ENCODE measurements around the gene SLC49A3. TPM values are rescaled to one million over a fixed set of nuclear protein-coding genes. Genes with fewer than 3 reads are reported as not detected.

Gene SLC49A3
- total and polyA plus RNA-seq, 2 of the 8 experiments (the other 6 are each of a cell fraction or from before 2014, with no cell fraction given): 5.0 to 8.8 TPM

GRCh38 chr4:663438-664428 lies 25.2 kb downstream of the SLC49A3 start (continued):
- no peak for TF ChIP-seq CHD7 (IDR thresholded peaks at IDR 0.05; ENCODE audit: insufficient replicate concordance, low read length)
- TF ChIP-seq SRF (IDR thresholded peaks at IDR 0.05; ENCODE audit: low read depth, low read length): no peak
- TF ChIP-seq EP300 (IDR thresholded peaks at IDR 0.05; ENCODE audit: borderline replicate concordance in 1 of 2, low read depth in 2 of 2, low read length in 2 of 2): no peak
- no peak for TF ChIP-seq FOSL1 (IDR thresholded peaks at IDR 0.05; ENCODE audit: insufficient read depth, low read depth, low read length)
- TF ChIP-seq CTCF (IDR thresholded peaks at IDR 0.05; ENCODE audit: control extremely low read depth in 1 of 3, insufficient read depth in 1 of 3, low read depth in 1 of 3, low read length in 3 of 3): peak in 1 of 3 experiments; percentile 40; a peak in 1 of 4 replicates

Measured in H1 (cell line).